GM10248 (cell line): ENCODE results near the gene AK2.

ENCODE experiments used
- CTCF ChIA-PET: fragments of 300-600 bp; sonication (Branson Sonifier 250); formaldehyde crosslinking; extraction: SDS; loops from one replicate; lab custom pipeline; 2021; ENCODE audit warnings: antibody characterized with exemption; lab: Yijun Ruan, JAX
- POLR2A ChIA-PET: fragments of 350-650 bp; sonication (Branson Sonifier 250); formaldehyde crosslinking; extraction: SDS; loops from one replicate; lab custom pipeline; 2020; ENCODE audit warnings: antibody characterized with exemption; lab: Yijun Ruan, JAX
- DNase-seq: peaks from one replicate; pipeline ENCODE4 v3.0.0; 2012; ENCODE audit errors: extremely low spot score
- CTCF ChIP-seq: IDR thresholded peaks from 2 replicates; pipeline ENCODE4 v1.5.1; 2012; ENCODE audit warnings: mild to moderate bottlenecking, low read depth; ENCODE audit errors: extremely low read depth, missing control alignments, control extremely low read depth

Gene AK2

GRCh38 chr1:33004613-33005012 is 32.1 kb downstream of the AK2 start:
- no peak for DNase-seq
- ChIA-PET CTCF (interaction anchor here (0.8 to 5.9 kb wide), 5 partner anchors 9 to 82 kb away, joined by 3 to 62 read pairs (median 5); no protein-coding TSS in a partner anchor), POLR2A (interaction anchor here (0.6 to 1.7 kb wide), 2 partner anchors 11 to 16 kb away, joined by 3 to 4 read pairs; no protein-coding TSS in a partner anchor)
- TF ChIP-seq CTCF: no peak

GRCh38 chr1:33003657-33004056 is 33.0 kb downstream of the AK2 start:
- CTCF ChIA-PET: interaction anchor here (0.7 kb wide), 1 partner anchor 12 kb away, joined by 3 read pairs; no protein-coding TSS in a partner anchor
- no peak for DNase-seq
- POLR2A ChIA-PET: no interaction called here
- TF ChIP-seq CTCF: no peak

GRCh38 chr1:33002006-33002405 is 34.7 kb downstream of the AK2 start:
- TF ChIP-seq CTCF: no peak
- CTCF ChIA-PET: interaction anchor here (0.8 to 2.2 kb wide), 2 partner anchors 8 to 31 kb away, joined by 3 to 4 read pairs; no protein-coding TSS in a partner anchor
- no peak for DNase-seq
- POLR2A ChIA-PET: no interaction called here

GRCh38 chr1:33001282-33001681 is 35.4 kb downstream of the AK2 start:
- ChIA-PET POLR2A (no interaction called here), CTCF (interaction anchor here (0.8 to 2.2 kb wide), 2 partner anchors 9 to 31 kb away, joined by 3 to 4 read pairs; no protein-coding TSS in a partner anchor)
- no peak for TF ChIP-seq CTCF
- no peak for DNase-seq

GRCh38 chr1:33000427-33001026 is 36.2 kb downstream of the AK2 start:
- no peak for TF ChIP-seq CTCF
- CTCF ChIA-PET: interaction anchor here (2.2 kb wide), 1 partner anchor 32 kb away, joined by 4 read pairs; no protein-coding TSS in a partner anchor
- DNase-seq: no peak
- POLR2A ChIA-PET: no interaction called here

GRCh38 chr1:32998997-32999396 is 37.7 kb downstream of the AK2 start:
- CTCF ChIA-PET: interaction anchor here (1.0 to 7.4 kb wide), 3 partner anchors 8 to 56 kb away, joined by 3 to 62 read pairs (median 4); no protein-coding TSS in a partner anchor
- DNase-seq: no peak
- POLR2A ChIA-PET: interaction anchor here (0.6 to 1.3 kb wide), 2 partner anchors 34 to 513 kb away, joined by 4 to 13 read pairs; partner anchors contain the start of gene RNF19B
- TF ChIP-seq CTCF: no peak
